GM18951 (cell line): Measurements from ENCODE around the gene CES4A.

Experiments
- POLR2A ChIP-seq: IDR thresholded peaks from 4 replicates; pipeline ENCODE4 v1.6.1; 2011; ENCODE audit warnings: mild to moderate bottlenecking; ENCODE audit not compliant: insufficient read length, insufficient read depth; ENCODE audit errors: extremely low read depth
- in situ Hi-C: fragments of 300-500 bp; cut with MboI; formaldehyde crosslinking; loops from one replicate; pipeline ENCODE4 v1.12.0; 2022; ENCODE audit warnings: low sequenced_read_pairs, mixed read lengths, inconsistent platforms; ENCODE audit not compliant: unreplicated experiment

CES4A gene

GRCh38 chr16:66949472-66949871 is 38.9 kb upstream of the CES4A start:
- no peak for TF ChIP-seq POLR2A
- in situ Hi-C loops: no loop called here

GRCh38 chr16:66950437-66950836 is 38.0 kb upstream of the CES4A start:
- in situ Hi-C loops: loop anchor here (25.0 kb wide), 1 partner anchor 462 kb away; the partner anchor contains the start of gene ZDHHC1

GRCh38 chr16:66950971-66951790 is 37.2 kb upstream of the CES4A start:
- TF ChIP-seq POLR2A: no peak
- in situ Hi-C loops: loop anchor here (25.0 kb wide), 1 partner anchor 461 kb away; the partner anchor contains the start of gene ZDHHC1

More at GRCh38 chr16:66950437-66950836, 38.0 kb upstream of the CES4A start:
- TF ChIP-seq POLR2A: no peak

- no peak for TF ChIP-seq POLR2A
- in situ Hi-C loops: loop anchor here (25.0 kb wide), 1 partner anchor 460 kb away; the partner anchor contains the start of gene ZDHHC1
Observed at GRCh38 chr16:66952430-66953110, 35.8 kb upstream of the CES4A start.

GRCh38 chr16:66953462-66954096 is 34.8 kb upstream of the CES4A start:
- in situ Hi-C loops: loop anchor here (25.0 kb wide), 1 partner anchor 459 kb away; the partner anchor contains the start of gene ZDHHC1
- TF ChIP-seq POLR2A: no peak

GRCh38 chr16:66954097-66954659 is 34.2 kb upstream of the CES4A start:
- in situ Hi-C loops: loop anchor here (25.0 kb wide), 1 partner anchor 458 kb away; the partner anchor contains the start of gene ZDHHC1
- TF ChIP-seq POLR2A: no peak

- in situ Hi-C loops: loop anchor here (25.0 kb wide), 1 partner anchor 457 kb away; the partner anchor contains the start of gene ZDHHC1
Observed at GRCh38 chr16:66955363-66956153, 32.8 kb upstream of the CES4A start.

- in situ Hi-C loops: loop anchor here (25.0 kb wide), 1 partner anchor 456 kb away; the partner anchor contains the start of gene ZDHHC1
Observed at GRCh38 chr16:66956154-66956457, 32.3 kb upstream of the CES4A start.

GRCh38 chr16:66958857-66959703 is 29.3 kb upstream of the CES4A start:
- in situ Hi-C loops: loop anchor here (25.0 kb wide), 1 partner anchor 453 kb away; the partner anchor contains the start of gene ZDHHC1
- no peak for TF ChIP-seq POLR2A

GRCh38 chr16:66959704-66960161 is 28.7 kb upstream of the CES4A start:
- in situ Hi-C loops: loop anchor here (25.0 kb wide), 1 partner anchor 453 kb away; the partner anchor contains the start of gene ZDHHC1
- TF ChIP-seq POLR2A: no peak

- in situ Hi-C loops: loop anchor here (25.0 kb wide), 1 partner anchor 452 kb away; the partner anchor contains the start of gene ZDHHC1
- no peak for TF ChIP-seq POLR2A
Observed at GRCh38 chr16:66960270-66960669, 28.1 kb upstream of the CES4A start.
